Renal pelvis (tissue), 12 donors: Measurements from ENCODE around the gene DNAJC9. TPM values are rescaled to one million over a fixed set of nuclear protein-coding genes. Genes with fewer than 3 reads are reported as not detected.
"Not testable (repeated sequence)": the region's sequence is repeated elsewhere in the genome, so short reads cannot be mapped to it uniquely, and the experiment has no call there.

Source experiments
- DNase-seq: peaks from one replicate; pipeline ENCODE4 v3.0.0-alpha.2; 2013
- long read RNA-seq, 16 experiments: transcript quantifications; one replicate each; lab custom pipeline, GENCODE V29; 2026
- polyA plus RNA-seq, 3 donors: library from polyadenylated mRNA; unstranded; fragments of 120-200 nt; gene quantifications; one replicate each; pipeline ENCODE4 v1.2.1, GENCODE V29; 2013; ENCODE audit not compliant: insufficient read length in 3 of 3

Gene DNAJC9
- 10 to 100 TPM; 32.6 to 37.6 (median 37.2) TPM for polyA plus RNA-seq
- long read RNA-seq, donor 1, transcript DNAJC9-201 (5 exons, 3,032 nt): major isoform, 24 of 78 reads
- long read RNA-seq, donor 1, partial matches to known transcripts: 54 of 78 reads
- long read RNA-seq, donor 1, other reads (novel, unspliced or antisense): 0 of 78 reads
- long read RNA-seq, donor 2, transcript DNAJC9-201 (5 exons, 3,032 nt): major isoform, 25 of 41 reads
- long read RNA-seq, donor 2, partial matches to known transcripts: 16 of 41 reads
- long read RNA-seq, donor 2, other reads (novel, unspliced or antisense): 0 of 41 reads
- long read RNA-seq, donor 3, transcript DNAJC9-201 (5 exons, 3,032 nt): major isoform, 20 of 67 reads
- long read RNA-seq, donor 3, partial matches to known transcripts: 47 of 67 reads
- long read RNA-seq, donor 3, other reads (novel, unspliced or antisense): 0 of 67 reads
- long read RNA-seq, donor 4, transcript DNAJC9-201 (5 exons, 3,032 nt): major isoform, 24 of 39 reads
- long read RNA-seq, donor 4, partial matches to known transcripts: 15 of 39 reads
- long read RNA-seq, donor 4, other reads (novel, unspliced or antisense): 0 of 39 reads
- long read RNA-seq, donor 5, transcript DNAJC9-201 (5 exons, 3,032 nt): major isoform, 15 of 22 reads
- long read RNA-seq, donor 5, partial matches to known transcripts: 7 of 22 reads
- long read RNA-seq, donor 5, other reads (novel, unspliced or antisense): 0 of 22 reads
- long read RNA-seq, donor 6, transcript DNAJC9-201 (5 exons, 3,032 nt): major isoform, 15 of 71 reads
- long read RNA-seq, donor 6, partial matches to known transcripts: 56 of 71 reads
- long read RNA-seq, donor 6, other reads (novel, unspliced or antisense): 0 of 71 reads
- long read RNA-seq, donor 7, transcript DNAJC9-201 (5 exons, 3,032 nt): major isoform, 23 of 95 reads
- long read RNA-seq, donor 7, partial matches to known transcripts: 72 of 95 reads
- long read RNA-seq, donor 7, other reads (novel, unspliced or antisense): 0 of 95 reads
- long read RNA-seq, donor 8, transcript DNAJC9-201 (5 exons, 3,032 nt): major isoform, 11 of 11 reads
- long read RNA-seq, donor 8, partial matches to known transcripts: 0 of 11 reads
- long read RNA-seq, donor 8, other reads (novel, unspliced or antisense): 0 of 11 reads
- long read RNA-seq, donor 9, transcript DNAJC9-201 (5 exons, 3,032 nt): major isoform, 33 of 55 reads
- long read RNA-seq, donor 9, partial matches to known transcripts: 22 of 55 reads
- long read RNA-seq, donor 9, other reads (novel, unspliced or antisense): 0 of 55 reads
- long read RNA-seq, donor 10, transcript DNAJC9-201 (5 exons, 3,032 nt): major isoform, 17 of 42 reads
- long read RNA-seq, donor 10, partial matches to known transcripts: 25 of 42 reads
- long read RNA-seq, donor 10, other reads (novel, unspliced or antisense): 0 of 42 reads
- long read RNA-seq, donor 11, transcript DNAJC9-201 (5 exons, 3,032 nt): major isoform, 16 of 45 reads
- long read RNA-seq, donor 11, partial matches to known transcripts: 29 of 45 reads
- long read RNA-seq, donor 11, other reads (novel, unspliced or antisense): 0 of 45 reads
- long read RNA-seq, donor 12, transcript DNAJC9-201 (5 exons, 3,032 nt): major isoform, 25 of 41 reads
- long read RNA-seq, donor 12, partial matches to known transcripts: 16 of 41 reads
- long read RNA-seq, donor 12, other reads (novel, unspliced or antisense): 0 of 41 reads
- long read RNA-seq, donor 13, transcript DNAJC9-201 (5 exons, 3,032 nt): major isoform, 8 of 67 reads
- long read RNA-seq, donor 13, partial matches to known transcripts: 59 of 67 reads
- long read RNA-seq, donor 13, other reads (novel, unspliced or antisense): 0 of 67 reads
- long read RNA-seq, donor 14: 0 reads
- long read RNA-seq, donor 15, transcript DNAJC9-201 (5 exons, 3,032 nt): major isoform, 31 of 92 reads
- long read RNA-seq, donor 15, partial matches to known transcripts: 61 of 92 reads
- long read RNA-seq, donor 15, other reads (novel, unspliced or antisense): 0 of 92 reads
- long read RNA-seq, donor 16, transcript DNAJC9-201 (5 exons, 3,032 nt): major isoform, 40 of 102 reads
- long read RNA-seq, donor 16, partial matches to known transcripts: 62 of 102 reads
- long read RNA-seq, donor 16, other reads (novel, unspliced or antisense): 0 of 102 reads

GRCh38 chr10:73246646-73247508 is at the start of gene DNAJC9:
DNAJC9 (minus strand) TSS chr10:73247255; CDS start chr10:73247189, 66 bp downstream.
- DNase-seq: peak; percentile 96

- DNase-seq: no peak
Observed at GRCh38 chr10:73293461-73293860, 46.4 kb upstream of the DNAJC9 start.

GRCh38 chr10:73289958-73290357 is 42.9 kb upstream of the DNAJC9 start:
- DNase-seq: no peak

GRCh38 chr10:73287441-73287840 is 40.4 kb upstream of the DNAJC9 start:
- no peak for DNase-seq

- no peak for DNase-seq
Observed at GRCh38 chr10:73281097-73281496, 34.0 kb upstream of the DNAJC9 start.

GRCh38 chr10:73264423-73264822 is 17.4 kb upstream of the DNAJC9 start:
- DNase-seq: no peak

- no peak for DNase-seq
Observed at GRCh38 chr10:73263693-73264347, 16.8 kb upstream of the DNAJC9 start.

- DNase-seq: no peak
Observed at GRCh38 chr10:73262880-73263555, 16.0 kb upstream of the DNAJC9 start.

GRCh38 chr10:73262105-73262730 is 15.2 kb upstream of the DNAJC9 start:
- no peak for DNase-seq

GRCh38 chr10:73261362-73261995 is 14.4 kb upstream of the DNAJC9 start:
- no peak for DNase-seq

GRCh38 chr10:73258612-73259011 is 11.6 kb upstream of the DNAJC9 start:
- DNase-seq: not testable (repeated sequence)

GRCh38 chr10:73253225-73253555 is 6.1 kb upstream of the DNAJC9 start:
- no peak for DNase-seq

- DNase-seq: peak; percentile 98
Observed at GRCh38 chr10:73252445-73253224, 5.6 kb upstream of the DNAJC9 start, which contains the start of gene MRPS16. MRPS16 (minus strand) TSS chr10:73252644; CDS start chr10:73252482, 162 bp downstream.

- DNase-seq: no peak
Observed at GRCh38 chr10:73251683-73252444, 4.8 kb upstream of the DNAJC9 start.

GRCh38 chr10:73248259-73248724 is 1.2 kb upstream of the DNAJC9 start:
- DNase-seq: no peak
